ENCODE results near the gene MAG. TPM values are rescaled to one million over a fixed set of nuclear protein-coding genes. Genes with fewer than 3 reads are reported as not detected.

Gene MAG
- polyA plus RNA-seq, 3 donors: not detected

GRCh38 chr19:35297922-35298321 is 6.0 kb downstream of the MAG start:
- Histone ChIP-seq H4K20me1 (ENCODE audit: insufficient read depth, low read length) (no peaks in the 10 kb centered on the region), H2AFZ (ENCODE audit: insufficient read depth, low read depth, low read length, poor library complexity, severe bottlenecking) (no peak overlapping the region), H3K9ac (ENCODE audit: insufficient read depth, low read length, poor library complexity, severe bottlenecking) (no peak overlapping the region), H3K4me1 (ENCODE audit: control insufficient read depth in 1 of 2, insufficient read depth in 2 of 2, low read length in 2 of 2) (peaks cover 12 to 13% of the 10 kb centered on the region in 2 donors), H3K4me3 (replicated peaks in 1 of 3; ENCODE audit: low read depth in 2 of 3, low read length in 3 of 3) (no peak overlapping the region), H3K27ac (ENCODE audit: low read depth in 1 of 2, low read length in 2 of 2) (no peak overlapping the region), H3K27me3 (ENCODE audit: control insufficient read depth in 2 of 2, insufficient read depth in 2 of 2, low read length in 2 of 2) (peaks cover 0 to 7% of the 10 kb centered on the region in 2 donors), H3K36me3 (replicated peaks in 1 of 2; ENCODE audit: control insufficient read depth in 1 of 2, insufficient read depth in 2 of 2, low read length in 2 of 2) (no peaks in the 10 kb centered on the region), H3K79me2 (ENCODE audit: insufficient read depth, low read length) (no peaks in the 10 kb centered on the region), H3K4me2 (replicated peaks; ENCODE audit: extremely low read depth, low read length, poor library complexity, severe bottlenecking) (no peak overlapping the region), H3K9me3 (replicated peaks in 1 of 2; ENCODE audit: control insufficient read depth in 1 of 2, insufficient read depth in 1 of 2, low read length in 2 of 2) (no peaks in the 10 kb centered on the region)
- no peak overlapping the region for H3K27ac Mint-ChIP-seq
- H3K4me3 Mint-ChIP-seq: no peak overlapping the region
- intact Hi-C loops (cut with micrococcal nuclease): no loop called here
- H3K36me3 Mint-ChIP-seq: no peaks in the 10 kb centered on the region
- TF ChIP-seq CTCF (IDR thresholded peaks at IDR 0.05): no peak
- peaks cover 16% of the 10 kb centered on the region for H3K4me1 Mint-ChIP-seq
- DNase-seq: no peak
- 100% methylated on average over 2 of the region's 2 CpGs for WGBS (ENCODE audit: insufficient coverage)
- peaks cover under 1 to 11% (median 11%) of the 10 kb centered on the region in 3 donors for H3K27me3 Mint-ChIP-seq (ENCODE audit: low read depth in 3 of 3)
- no peaks in the 10 kb centered on the region for H3K9me3 Mint-ChIP-seq

GRCh38 chr19:35298561-35298972 is 6.6 kb downstream of the MAG start:
- H3K4me2 ChIP-seq (replicated peaks; ENCODE audit: extremely low read depth, low read length, poor library complexity, severe bottlenecking): no peak overlapping the region
- H3K4me1 ChIP-seq (ENCODE audit: control insufficient read depth in 1 of 2, insufficient read depth in 2 of 2, low read length in 2 of 2): peaks cover 12 to 13% of the 10 kb centered on the region in 2 donors
- no peak overlapping the region for H3K27ac Mint-ChIP-seq
- H3K36me3 Mint-ChIP-seq: no peaks in the 10 kb centered on the region
- H3K4me3 ChIP-seq (replicated peaks in 1 of 3; ENCODE audit: low read depth in 2 of 3, low read length in 3 of 3): no peak overlapping the region
- no peaks in the 10 kb centered on the region for H4K20me1 ChIP-seq (ENCODE audit: insufficient read depth, low read length)
- no peak overlapping the region for H3K27ac ChIP-seq (ENCODE audit: low read depth in 1 of 2, low read length in 2 of 2)
- H3K27me3 ChIP-seq (ENCODE audit: control insufficient read depth in 2 of 2, insufficient read depth in 2 of 2, low read length in 2 of 2): peaks cover 0 to 7% of the 10 kb centered on the region in 2 donors
- H3K9me3 Mint-ChIP-seq: no peaks in the 10 kb centered on the region
- no peaks in the 10 kb centered on the region for H3K9me3 ChIP-seq (replicated peaks in 1 of 2; ENCODE audit: control insufficient read depth in 1 of 2, insufficient read depth in 1 of 2, low read length in 2 of 2)
- H3K4me1 Mint-ChIP-seq: peaks cover 17% of the 10 kb centered on the region
- H3K36me3 ChIP-seq (replicated peaks in 1 of 2; ENCODE audit: control insufficient read depth in 1 of 2, insufficient read depth in 2 of 2, low read length in 2 of 2): no peaks in the 10 kb centered on the region
- H3K27me3 Mint-ChIP-seq (ENCODE audit: low read depth in 3 of 3): peaks cover 0 to 11% (median 11%) of the 10 kb centered on the region in 3 donors
- H3K4me3 Mint-ChIP-seq: no peak overlapping the region
- WGBS (ENCODE audit: insufficient coverage): 90% methylated on average over 5 of the region's 5 CpGs
- no peak for TF ChIP-seq CTCF (IDR thresholded peaks at IDR 0.05)
- H3K9ac ChIP-seq (ENCODE audit: insufficient read depth, low read length, poor library complexity, severe bottlenecking): no peak overlapping the region
- DNase-seq: no peak
- intact Hi-C loops (cut with micrococcal nuclease): no loop called here
- no peak overlapping the region for H2AFZ ChIP-seq (ENCODE audit: insufficient read depth, low read depth, low read length, poor library complexity, severe bottlenecking)
- H3K79me2 ChIP-seq (ENCODE audit: insufficient read depth, low read length): no peaks in the 10 kb centered on the region

Measured in CD14-positive monocyte (primary cell).